Measurements from ENCODE around the gene CLDN25. TPM values are rescaled to one million over a fixed set of nuclear protein-coding genes. Genes with fewer than 3 reads are reported as not detected.
"Not testable (repeated sequence)": the region's sequence is repeated elsewhere in the genome, so short reads cannot be mapped to it uniquely, and the experiment has no call there.

The CLDN25 gene
- total RNA-seq, result not detected
- not detected for polyA plus RNA-seq
- long read RNA-seq, donor 1, result 0 reads
- long read RNA-seq, donor 2, result 0 reads
- long read RNA-seq, donor 3, result 0 reads
- long read RNA-seq, donor 4, result 0 reads
- long read RNA-seq, donor 5, result 0 reads
- long read RNA-seq, donor 6, result 0 reads
- long read RNA-seq, donor 7, result 0 reads
- long read RNA-seq, donor 8, result 0 reads
- long read RNA-seq, donor 9, result 0 reads
- long read RNA-seq, donor 10, result 0 reads

GRCh38 chr11:113779496-113779895 is at the start of gene CLDN25:
Gene CLDN25, plus strand, starts transcription at chr11:113779796. Its CDS starts 0 bp downstream, at chr11:113779796.
- 94% methylated on average over 4 of the region's 4 CpGs for WGBS
- peaks cover 0 to 10% of the 10 kb centered on the region in 2 donors for H3K27me3 ChIP-seq (ENCODE audit: control insufficient read depth in 2 of 2, insufficient read depth in 1 of 2, low read length in 1 of 2)
- no peak for DNase-seq (ENCODE audit: low read depth in 6 of 9, low spot score in 9 of 9)
- no peak within 1 kb of the TSS for H3K4me3 ChIP-seq (ENCODE audit: low read length in 2 of 2)
- no peak within 1 kb of the TSS for H3K27ac ChIP-seq (ENCODE audit: low read depth in 1 of 2, low read length in 1 of 2)
- H3K4me1 ChIP-seq (ENCODE audit: control insufficient read depth in 2 of 2, insufficient read depth in 2 of 2, low read length in 2 of 2), result no peaks in the 10 kb centered on the region
- H3K36me3 ChIP-seq (ENCODE audit: control insufficient read depth in 2 of 2, insufficient read depth in 2 of 2, low read length in 1 of 2), result no peaks in the 10 kb centered on the region
- no peaks in the 10 kb centered on the region for H3K9me3 ChIP-seq (ENCODE audit: control insufficient read depth in 2 of 2, insufficient read depth in 1 of 2, low read length in 1 of 2)

GRCh38 chr11:113730887-113731726 is 48.5 kb upstream of the CLDN25 start:
- H3K9me3 ChIP-seq (ENCODE audit: control insufficient read depth in 2 of 2, insufficient read depth in 1 of 2, low read length in 1 of 2), result no peaks in the 10 kb centered on the region
- no peak overlapping the region for H3K4me3 ChIP-seq (ENCODE audit: low read length in 2 of 2)
- H3K4me1 ChIP-seq (ENCODE audit: control insufficient read depth in 2 of 2, insufficient read depth in 2 of 2, low read length in 2 of 2), result no peaks in the 10 kb centered on the region
- DNase-seq (ENCODE audit: low read depth in 6 of 9, low spot score in 9 of 9), result no peak
- H3K36me3 ChIP-seq (ENCODE audit: control insufficient read depth in 2 of 2, insufficient read depth in 2 of 2, low read length in 1 of 2), result peaks cover 12 to 19% of the 10 kb centered on the region in 2 donors
- no peaks in the 10 kb centered on the region for H3K27me3 ChIP-seq (ENCODE audit: control insufficient read depth in 2 of 2, insufficient read depth in 1 of 2, low read length in 1 of 2)
- WGBS, result 91% methylated on average over 4 of the region's 4 CpGs
- no peak overlapping the region for H3K27ac ChIP-seq (ENCODE audit: low read depth in 1 of 2, low read length in 1 of 2)

GRCh38 chr11:113732092-113732491 is 47.5 kb upstream of the CLDN25 start:
- peaks cover 18 to 27% of the 10 kb centered on the region in 2 donors for H3K36me3 ChIP-seq (ENCODE audit: control insufficient read depth in 2 of 2, insufficient read depth in 2 of 2, low read length in 1 of 2)

GRCh38 chr11:113736323-113736722 is 43.3 kb upstream of the CLDN25 start:
- 98% methylated on average over 1 of the region's 1 CpG for WGBS
- H3K36me3 ChIP-seq (ENCODE audit: control insufficient read depth in 2 of 2, insufficient read depth in 2 of 2, low read length in 1 of 2), result peaks cover 32 to 47% of the 10 kb centered on the region in 2 donors
- no peak for DNase-seq (ENCODE audit: low read depth in 6 of 9, low spot score in 9 of 9)
- H3K27ac ChIP-seq (ENCODE audit: low read depth in 1 of 2, low read length in 1 of 2), result no peak overlapping the region
- H3K4me3 ChIP-seq (ENCODE audit: low read length in 2 of 2), result no peak overlapping the region
- no peaks in the 10 kb centered on the region for H3K27me3 ChIP-seq (ENCODE audit: control insufficient read depth in 2 of 2, insufficient read depth in 1 of 2, low read length in 1 of 2)
- no peaks in the 10 kb centered on the region for H3K9me3 ChIP-seq (ENCODE audit: control insufficient read depth in 2 of 2, insufficient read depth in 1 of 2, low read length in 1 of 2)
- no peaks in the 10 kb centered on the region for H3K4me1 ChIP-seq (ENCODE audit: control insufficient read depth in 2 of 2, insufficient read depth in 2 of 2, low read length in 2 of 2)

More at GRCh38 chr11:113732092-113732491, 47.5 kb upstream of the CLDN25 start:
- DNase-seq (ENCODE audit: low read depth in 6 of 9, low spot score in 9 of 9), result no peak
- H3K27me3 ChIP-seq (ENCODE audit: control insufficient read depth in 2 of 2, insufficient read depth in 1 of 2, low read length in 1 of 2), result no peaks in the 10 kb centered on the region
- H3K4me1 ChIP-seq (ENCODE audit: control insufficient read depth in 2 of 2, insufficient read depth in 2 of 2, low read length in 2 of 2), result no peaks in the 10 kb centered on the region
- WGBS, result 98% methylated on average over 5 of the region's 5 CpGs
- H3K4me3 ChIP-seq (ENCODE audit: low read length in 2 of 2), result no peak overlapping the region
- no peak overlapping the region for H3K27ac ChIP-seq (ENCODE audit: low read depth in 1 of 2, low read length in 1 of 2)
- no peaks in the 10 kb centered on the region for H3K9me3 ChIP-seq (ENCODE audit: control insufficient read depth in 2 of 2, insufficient read depth in 1 of 2, low read length in 1 of 2)

- 99% methylated on average over 3 of the region's 3 CpGs for WGBS
- Histone ChIP-seq H3K4me1 (ENCODE audit: control insufficient read depth in 2 of 2, insufficient read depth in 2 of 2, low read length in 2 of 2) (no peaks in the 10 kb centered on the region), H3K9me3 (ENCODE audit: control insufficient read depth in 2 of 2, insufficient read depth in 1 of 2, low read length in 1 of 2) (no peaks in the 10 kb centered on the region), H3K4me3 (ENCODE audit: low read length in 2 of 2) (no peak overlapping the region), H3K36me3 (ENCODE audit: control insufficient read depth in 2 of 2, insufficient read depth in 2 of 2, low read length in 1 of 2) (peaks cover 14 to 26% of the 10 kb centered on the region in 2 donors), H3K27me3 (ENCODE audit: control insufficient read depth in 2 of 2, insufficient read depth in 1 of 2, low read length in 1 of 2) (no peaks in the 10 kb centered on the region), H3K27ac (ENCODE audit: low read depth in 1 of 2, low read length in 1 of 2) (no peak overlapping the region)
- no peak for DNase-seq (ENCODE audit: low read depth in 6 of 9, low spot score in 9 of 9)
Measured at GRCh38 chr11:113752932-113753331, 26.7 kb upstream of the CLDN25 start.

- H3K4me1 ChIP-seq (ENCODE audit: control insufficient read depth in 2 of 2, insufficient read depth in 2 of 2, low read length in 2 of 2), result no peaks in the 10 kb centered on the region
- H3K36me3 ChIP-seq (ENCODE audit: control insufficient read depth in 2 of 2, insufficient read depth in 2 of 2, low read length in 1 of 2), result peaks cover 24 to 43% of the 10 kb centered on the region in 2 donors
- H3K27ac ChIP-seq (ENCODE audit: low read depth in 1 of 2, low read length in 1 of 2), result no peak overlapping the region
- no peaks in the 10 kb centered on the region for H3K9me3 ChIP-seq (ENCODE audit: control insufficient read depth in 2 of 2, insufficient read depth in 1 of 2, low read length in 1 of 2)
- H3K4me3 ChIP-seq (ENCODE audit: low read length in 2 of 2), result no peak overlapping the region
- DNase-seq (ENCODE audit: low read depth in 6 of 9, low spot score in 9 of 9), result no peak
- WGBS, result over 99% methylated on average over 3 of the region's 3 CpGs
- H3K27me3 ChIP-seq (ENCODE audit: control insufficient read depth in 2 of 2, insufficient read depth in 1 of 2, low read length in 1 of 2), result no peaks in the 10 kb centered on the region
Measured at GRCh38 chr11:113760241-113760640, 19.4 kb upstream of the CLDN25 start.

- not testable (repeated sequence) for H3K27ac ChIP-seq (ENCODE audit: low read depth in 1 of 2, low read length in 1 of 2); H3K4me1 ChIP-seq (ENCODE audit: control insufficient read depth in 2 of 2, insufficient read depth in 2 of 2, low read length in 2 of 2); H3K9me3 ChIP-seq (ENCODE audit: control insufficient read depth in 2 of 2, insufficient read depth in 1 of 2, low read length in 1 of 2); H3K4me3 ChIP-seq (ENCODE audit: low read length in 2 of 2); DNase-seq (ENCODE audit: low read depth in 6 of 9, low spot score in 9 of 9); H3K27me3 ChIP-seq (ENCODE audit: control insufficient read depth in 2 of 2, insufficient read depth in 1 of 2, low read length in 1 of 2)
- 97% methylated on average over 2 of the region's 2 CpGs for WGBS
- peaks cover 24 to 43% of the 10 kb centered on the region in 2 donors for H3K36me3 ChIP-seq (ENCODE audit: control insufficient read depth in 2 of 2, insufficient read depth in 2 of 2, low read length in 1 of 2)
Measured at GRCh38 chr11:113763040-113763439, 16.6 kb upstream of the CLDN25 start.

- H3K4me3 ChIP-seq (ENCODE audit: low read length in 2 of 2), result no peak overlapping the region
- H3K27ac ChIP-seq (ENCODE audit: low read depth in 1 of 2, low read length in 1 of 2), result no peak overlapping the region
- H3K36me3 ChIP-seq (ENCODE audit: control insufficient read depth in 2 of 2, insufficient read depth in 2 of 2, low read length in 1 of 2), result peaks cover 25 to 36% of the 10 kb centered on the region in 2 donors
- no peaks in the 10 kb centered on the region for H3K27me3 ChIP-seq (ENCODE audit: control insufficient read depth in 2 of 2, insufficient read depth in 1 of 2, low read length in 1 of 2)
- WGBS, result 86% methylated on average over 2 of the region's 2 CpGs
- H3K9me3 ChIP-seq (ENCODE audit: control insufficient read depth in 2 of 2, insufficient read depth in 1 of 2, low read length in 1 of 2), result no peaks in the 10 kb centered on the region
- no peak for DNase-seq (ENCODE audit: low read depth in 6 of 9, low spot score in 9 of 9)
- no peaks in the 10 kb centered on the region for H3K4me1 ChIP-seq (ENCODE audit: control insufficient read depth in 2 of 2, insufficient read depth in 2 of 2, low read length in 2 of 2)
Measured at GRCh38 chr11:113764527-113765219, 14.9 kb upstream of the CLDN25 start.

- no peak overlapping the region for H3K4me3 ChIP-seq (ENCODE audit: low read length in 2 of 2)
Measured at GRCh38 chr11:113771964-113772363, 7.6 kb upstream of the CLDN25 start.

More at GRCh38 chr11:113771964-113772363, 7.6 kb upstream of the CLDN25 start:
- no peak overlapping the region for H3K27ac ChIP-seq (ENCODE audit: low read depth in 1 of 2, low read length in 1 of 2)
- no peak for DNase-seq (ENCODE audit: low read depth in 6 of 9, low spot score in 9 of 9)
- H3K4me1 ChIP-seq (ENCODE audit: control insufficient read depth in 2 of 2, insufficient read depth in 2 of 2, low read length in 2 of 2), result peaks cover 4 to 6% of the 10 kb centered on the region in 2 donors
- 79% methylated on average over 3 of the region's 3 CpGs for WGBS
- peaks cover 13 to 17% of the 10 kb centered on the region in 2 donors for H3K36me3 ChIP-seq (ENCODE audit: control insufficient read depth in 2 of 2, insufficient read depth in 2 of 2, low read length in 1 of 2)
- H3K9me3 ChIP-seq (ENCODE audit: control insufficient read depth in 2 of 2, insufficient read depth in 1 of 2, low read length in 1 of 2), result no peaks in the 10 kb centered on the region
- H3K27me3 ChIP-seq (ENCODE audit: control insufficient read depth in 2 of 2, insufficient read depth in 1 of 2, low read length in 1 of 2), result no peaks in the 10 kb centered on the region

Measured in thymus (tissue), 14 donors.